ENCODE data around the gene STK36.

The STK36 gene

DNA sequence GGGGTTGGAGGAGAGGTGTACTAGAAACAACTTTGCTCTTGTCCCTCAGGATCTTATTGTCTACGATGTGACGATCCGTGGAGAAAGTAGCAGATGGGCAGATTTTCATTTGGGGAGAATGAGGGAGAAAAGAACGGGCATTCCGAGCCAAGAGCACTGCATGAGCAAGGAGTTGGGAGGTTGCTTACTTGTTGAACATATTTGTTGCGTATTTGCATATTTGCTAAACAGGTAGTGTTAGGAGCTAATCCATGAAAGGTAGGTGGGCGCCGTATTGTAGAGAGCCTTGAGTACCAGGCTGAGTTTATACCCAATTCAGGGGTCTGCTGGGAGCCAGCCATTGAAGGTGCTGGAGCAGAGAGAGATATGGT is 11.9 kb upstream of the STK36 start:
- POLR2A ChIA-PET (ENCODE audit: low non-redundant PET), result interaction anchor here (0.6 to 1.1 kb wide), 7 partner anchors 8 to 444 kb away, joined by 3 to 21 read pairs (median 5); partner anchors contain the start of genes RNF25 and STK36
- CTCF ChIA-PET, result interaction anchor here (1.1 to 2.6 kb wide), 4 partner anchors 27 to 217 kb away, joined by 4 to 12 read pairs (median 5); partner anchors contain the start of gene TTLL4
- H3K27ac ChIP-seq, result peak overlapping the region; percentile 84
- TF ChIP-seq, protein P1, sequence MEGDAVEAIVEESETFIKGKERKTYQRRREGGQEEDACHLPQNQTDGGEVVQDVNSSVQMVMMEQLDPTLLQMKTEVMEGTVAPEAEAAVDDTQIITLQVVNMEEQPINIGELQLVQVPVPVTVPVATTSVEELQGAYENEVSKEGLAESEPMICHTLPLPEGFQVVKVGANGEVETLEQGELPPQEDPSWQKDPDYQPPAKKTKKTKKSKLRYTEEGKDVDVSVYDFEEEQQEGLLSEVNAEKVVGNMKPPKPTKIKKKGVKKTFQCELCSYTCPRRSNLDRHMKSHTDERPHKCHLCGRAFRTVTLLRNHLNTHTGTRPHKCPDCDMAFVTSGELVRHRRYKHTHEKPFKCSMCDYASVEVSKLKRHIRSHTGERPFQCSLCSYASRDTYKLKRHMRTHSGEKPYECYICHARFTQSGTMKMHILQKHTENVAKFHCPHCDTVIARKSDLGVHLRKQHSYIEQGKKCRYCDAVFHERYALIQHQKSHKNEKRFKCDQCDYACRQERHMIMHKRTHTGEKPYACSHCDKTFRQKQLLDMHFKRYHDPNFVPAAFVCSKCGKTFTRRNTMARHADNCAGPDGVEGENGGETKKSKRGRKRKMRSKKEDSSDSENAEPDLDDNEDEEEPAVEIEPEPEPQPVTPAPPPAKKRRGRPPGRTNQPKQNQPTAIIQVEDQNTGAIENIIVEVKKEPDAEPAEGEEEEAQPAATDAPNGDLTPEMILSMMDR (conservative IDR thresholded peaks at IDR 0.05; ENCODE audit: low read depth), result no peak
- no peak for DNase-seq (ENCODE audit: low spot score)

- TF ChIP-seq, protein P1 (conservative IDR thresholded peaks at IDR 0.05; ENCODE audit: low read depth), result no peak
- ChIA-PET POLR2A (ENCODE audit: low non-redundant PET) (no interaction called here), CTCF (no interaction called here)
- peak overlapping the region; percentile 17 for H3K27ac ChIP-seq
- no peak for DNase-seq (ENCODE audit: low spot score)
These were observed 9.5 kb upstream of the STK36 start for GRCh38 chr2:218662377-218662776.

DNA sequence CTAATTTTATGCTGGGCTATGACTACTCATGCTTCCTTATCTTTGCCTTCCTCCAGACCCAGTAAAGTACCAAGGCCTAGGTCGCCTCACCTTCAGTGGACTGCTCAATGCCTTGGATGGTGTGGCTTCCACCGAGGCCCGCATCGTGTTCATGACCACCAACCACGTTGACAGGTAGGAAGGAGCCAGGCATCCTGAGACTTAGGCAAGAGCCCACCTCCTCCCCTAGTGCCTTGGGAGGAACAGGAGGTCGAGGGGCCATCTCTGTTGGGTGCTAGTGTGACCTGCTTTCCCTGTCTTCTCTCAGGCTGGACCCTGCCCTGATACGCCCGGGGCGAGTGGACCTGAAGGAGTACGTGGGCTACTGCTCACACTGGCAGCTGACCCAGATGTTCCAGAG is 9.1 kb upstream of the STK36 start:
- TF ChIP-seq, protein P1 (conservative IDR thresholded peaks at IDR 0.05; ENCODE audit: low read depth), result no peak
- no peak for DNase-seq (ENCODE audit: low spot score)
- POLR2A ChIA-PET (ENCODE audit: low non-redundant PET), result no interaction called here
- H3K27ac ChIP-seq, result peak overlapping the region; percentile 17
- CTCF ChIA-PET, result no interaction called here

GRCh38 chr2:218663901-218664300 is 8.0 kb upstream of the STK36 start:
- TF ChIP-seq, protein P1 (conservative IDR thresholded peaks at IDR 0.05; ENCODE audit: low read depth), result no peak

GRCh38 chr2:218664653-218665052 is 7.2 kb upstream of the STK36 start:
- 0 out of 2 replicates have a peak overlapping the region, but pooled peaks have one; percentile 10 for H3K27ac ChIP-seq
- DNase-seq (ENCODE audit: low spot score), result no peak
- CTCF ChIA-PET, result no interaction called here
- TF ChIP-seq, protein P1 (conservative IDR thresholded peaks at IDR 0.05; ENCODE audit: low read depth), result no peak
- POLR2A ChIA-PET (ENCODE audit: low non-redundant PET), result no interaction called here

More at GRCh38 chr2:218663901-218664300, 8.0 kb upstream of the STK36 start:
- no peak for DNase-seq (ENCODE audit: low spot score)
- ChIA-PET CTCF (no interaction called here), POLR2A (ENCODE audit: low non-redundant PET) (no interaction called here)
- H3K27ac ChIP-seq, result peak overlapping the region; percentile 10

GRCh38 chr2:218671097-218671653 is 711 bp upstream of the STK36 start:
- ChIA-PET CTCF (interaction anchor here (0.5 to 2.1 kb wide), 6 partner anchors 13 to 808 kb away, joined by 3 to 8 read pairs (median 5); no protein-coding TSS in a partner anchor), POLR2A (ENCODE audit: low non-redundant PET) (interaction anchor here (0.6 to 1.4 kb wide), 3 partner anchors 12 to 76 kb away, joined by 3 to 21 read pairs (median 3); partner anchors contain the start of genes BCS1L and ZNF142)
- DNase-seq (ENCODE audit: low spot score), result peak; percentile 44
- TF ChIP-seq, protein P1 (conservative IDR thresholded peaks at IDR 0.05; ENCODE audit: low read depth), result no peak
- H3K27ac ChIP-seq, result peak overlapping the region; percentile 85

All from RWPE1 (cell line).